DND-41 (cell line): ENCODE results near the gene SERPINB11.

Source experiments
- ATAC-seq: fragments of 200-7000 bp; cut with Tn5 transposase; 3 replicates; pipeline ENCODE4 v1.9.1; 2021; ENCODE audit warnings: low read depth; ENCODE audit not compliant: insufficient read depth
- DNase-seq: peaks from one replicate; pipeline ENCODE4 v3.0.0-alpha.2; 2020
- H2AFZ ChIP-seq: 2 replicates; pipeline ENCODE4 v1.6.0; 2012; ENCODE audit warnings: low read depth, low read length
- H3K27ac ChIP-seq: 2 replicates; pipeline ENCODE4 v1.5.1; 2012; ENCODE audit warnings: low read length, inconsistent platforms
- H3K27me3 ChIP-seq: fragments of 200-600 bp; sonication (generic); 2 replicates; pipeline ENCODE4 v1.6.0; 2012; ENCODE audit warnings: low read length, mild to moderate bottlenecking, inconsistent platforms; ENCODE audit not compliant: insufficient read depth, poor library complexity
- H3K36me3 ChIP-seq: 2 replicates; pipeline ENCODE4 v1.5.1; 2012; ENCODE audit warnings: low read length, inconsistent platforms; ENCODE audit not compliant: insufficient read depth
- H3K4me1 ChIP-seq: 2 replicates; pipeline ENCODE4 v1.5.1; 2012; ENCODE audit warnings: mild to moderate bottlenecking, low read length; ENCODE audit not compliant: insufficient read depth
- H3K4me2 ChIP-seq: 2 replicates; pipeline ENCODE4 v1.6.0; 2012; ENCODE audit warnings: mild to moderate bottlenecking, moderate library complexity, low read length, inconsistent platforms; ENCODE audit not compliant: insufficient read depth
- H3K4me3 ChIP-seq, 2 experiments: fragments of 200-600 bp in 1 of 2; shearing (Covaris generic) in 1 of 2; 2 replicates each; pipeline ENCODE4 v1.5.1; 2012 to 2016; ENCODE audit warnings: inconsistent platforms in 2 of 2, low read length in 2 of 2, mild to moderate bottlenecking in 2 of 2, low read depth in 1 of 2, moderate library complexity in 1 of 2
- H3K79me2 ChIP-seq: 2 replicates; pipeline ENCODE4 v1.6.0; 2012; ENCODE audit warnings: low read length, inconsistent platforms; ENCODE audit not compliant: insufficient read depth
- H3K9ac ChIP-seq: 2 replicates; pipeline ENCODE4 v1.6.0; 2012; ENCODE audit warnings: low read depth, mild to moderate bottlenecking, inconsistent platforms, low read length, moderate library complexity
- H3K9me3 ChIP-seq: 2 replicates; pipeline ENCODE4 v1.5.1; 2012; ENCODE audit warnings: low read length, moderate library complexity, mild to moderate bottlenecking, inconsistent platforms; ENCODE audit not compliant: insufficient read depth, severe bottlenecking
- H4K20me1 ChIP-seq: 2 replicates; pipeline ENCODE4 v1.6.0; 2012; ENCODE audit warnings: low read length; ENCODE audit not compliant: insufficient read depth
- CTCF ChIP-seq: IDR thresholded peaks from 2 replicates; pipeline ENCODE4 v1.5.1; 2012; ENCODE audit warnings: borderline replicate concordance, low read length, moderate library complexity, mild to moderate bottlenecking; ENCODE audit not compliant: poor library complexity, severe bottlenecking; ENCODE audit errors: extremely low read depth
- EZH2 ChIP-seq: IDR thresholded peaks from 3 replicates; pipeline ENCODE4 v1.6.1; 2012; ENCODE audit warnings: borderline replicate concordance, low read depth, mild to moderate bottlenecking, moderate library complexity, low read length, inconsistent platforms; ENCODE audit not compliant: severe bottlenecking

SERPINB11 gene

DNA sequence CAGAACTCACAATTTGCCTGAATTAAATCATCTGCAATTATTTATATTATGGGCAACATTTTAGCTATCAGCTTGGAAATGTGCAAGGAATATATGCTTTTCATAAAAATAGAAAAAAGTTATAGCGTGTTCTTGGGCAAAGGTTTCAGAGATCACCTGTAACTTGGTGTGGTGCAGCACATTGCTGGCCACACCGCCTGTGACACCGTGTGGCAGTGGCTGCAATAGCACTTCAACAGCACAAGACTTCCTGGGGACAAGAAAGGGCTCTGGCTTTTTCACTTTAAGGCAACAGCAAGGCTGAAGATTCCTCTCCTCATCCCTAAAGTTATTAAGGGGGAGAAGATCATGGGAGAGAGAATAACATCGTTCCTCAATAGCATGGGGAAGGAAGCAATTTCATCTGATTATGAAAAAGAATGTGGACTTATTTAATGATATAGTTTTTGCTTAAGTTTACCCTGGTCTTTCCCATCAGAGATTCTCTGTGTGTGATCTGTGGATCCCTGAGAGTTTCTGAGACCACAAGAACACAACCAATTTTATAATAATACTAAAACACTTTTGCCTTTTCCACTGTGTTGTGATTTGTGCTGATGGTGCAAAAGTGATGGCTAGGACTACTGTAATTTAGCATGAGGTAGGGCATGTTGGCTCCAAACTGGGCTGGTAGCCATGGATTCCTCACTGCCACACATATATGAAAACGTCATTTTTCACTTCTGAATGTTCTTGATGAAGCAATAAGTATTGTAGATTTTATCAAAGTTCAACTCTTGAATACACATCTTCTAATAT is 26.0 kb upstream of the SERPINB11 start:
- TF ChIP-seq EZH2: no peak
- peak; percentile 42 for TF ChIP-seq CTCF
- DNase-seq (no peak), ATAC-seq (peak; percentile 62; the same call in 2 of the 3 replicates)
- H3K9me3 ChIP-seq: no peaks in the 10 kb centered on the region
- H4K20me1 ChIP-seq: no peaks in the 10 kb centered on the region
- no peak overlapping the region for H2AFZ ChIP-seq
- no peak overlapping the region for H3K4me2 ChIP-seq
- H3K4me3 ChIP-seq: no peak overlapping the region
- H3K79me2 ChIP-seq: no peaks in the 10 kb centered on the region
- H3K36me3 ChIP-seq: no peaks in the 10 kb centered on the region
- H3K27ac ChIP-seq: no peak overlapping the region
- no peak overlapping the region for H3K9ac ChIP-seq
- no peaks in the 10 kb centered on the region for H3K27me3 ChIP-seq
- no peaks in the 10 kb centered on the region for H3K4me1 ChIP-seq

- H3K9ac ChIP-seq: no peak overlapping the region
- H3K4me3 ChIP-seq: no peak overlapping the region
- H3K36me3 ChIP-seq: no peaks in the 10 kb centered on the region
Observed at GRCh38 chr18:63677500-63678225, 25.1 kb upstream of the SERPINB11 start.

DNA sequence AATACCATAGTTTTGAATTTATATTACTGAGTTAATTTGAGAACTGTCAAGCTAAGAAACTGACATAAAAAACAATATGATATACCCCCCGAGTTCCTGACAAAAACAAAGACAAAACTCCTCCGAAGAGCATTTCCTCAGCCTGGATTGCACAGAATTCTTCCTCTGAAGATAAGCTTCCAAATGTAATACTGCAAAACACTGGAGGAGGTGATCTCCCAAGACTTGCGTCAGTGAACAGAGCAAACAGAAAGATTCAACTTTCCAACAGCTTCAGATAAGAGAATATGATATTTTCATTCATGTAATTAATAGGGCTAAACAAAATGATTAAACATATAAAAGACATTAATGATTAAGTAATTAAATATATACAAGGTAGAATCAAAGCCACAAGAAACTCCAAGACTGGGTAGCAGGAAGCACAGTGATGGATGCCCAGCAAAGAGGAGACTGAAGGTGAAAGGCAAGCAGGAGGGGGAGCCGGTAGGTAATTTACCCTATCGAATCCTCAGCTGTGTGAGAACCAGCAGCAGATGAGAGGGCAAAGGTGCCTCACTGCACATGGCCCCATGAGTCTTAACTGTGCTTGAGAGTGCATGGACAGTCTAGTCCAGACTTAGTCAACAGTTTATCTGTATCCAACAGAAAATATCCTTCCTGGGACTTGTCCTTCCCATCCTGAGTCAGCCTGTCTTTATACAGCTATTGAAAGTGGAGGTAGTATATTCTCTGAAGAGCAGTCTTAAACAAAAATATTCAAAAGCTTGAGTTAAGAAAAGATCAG is 22.7 kb upstream of the SERPINB11 start:
- Histone ChIP-seq H2AFZ (no peak overlapping the region), H3K36me3 (no peaks in the 10 kb centered on the region), H3K27ac (no peak overlapping the region), H3K79me2 (no peaks in the 10 kb centered on the region), H4K20me1 (no peaks in the 10 kb centered on the region), H3K27me3 (no peaks in the 10 kb centered on the region), H3K4me3 (no peak overlapping the region), H3K9me3 (no peaks in the 10 kb centered on the region), H3K9ac (no peak overlapping the region), H3K4me2 (no peak overlapping the region), H3K4me1 (no peaks in the 10 kb centered on the region)
- DNase-seq (no peak), ATAC-seq (no peak)
- TF ChIP-seq EZH2 (no peak), CTCF (no peak)

More at GRCh38 chr18:63677500-63678225, 25.1 kb upstream of the SERPINB11 start:
- Histone ChIP-seq H4K20me1 (no peaks in the 10 kb centered on the region), H3K27me3 (no peaks in the 10 kb centered on the region), H3K27ac (no peak overlapping the region), H2AFZ (no peak overlapping the region), H3K9me3 (no peaks in the 10 kb centered on the region), H3K4me2 (no peak overlapping the region), H3K4me1 (no peaks in the 10 kb centered on the region), H3K79me2 (no peaks in the 10 kb centered on the region)
- DNase-seq (no peak), ATAC-seq (no peak)
- no peak for TF ChIP-seq CTCF
- no peak for TF ChIP-seq EZH2
